ENCODE results near the gene MUC13. TPM values are rescaled to one million over a fixed set of nuclear protein-coding genes. Genes with fewer than 3 reads are reported as not detected.
"Not testable (repeated sequence)": the region's sequence is repeated elsewhere in the genome, so short reads cannot be mapped to it uniquely, and the experiment has no call there.

Gene MUC13
- total RNA-seq, result not detected

- CTCF ChIA-PET, result interaction anchor here (1.5 kb wide), 1 partner anchor 651 kb away, joined by 4 read pairs; no protein-coding TSS in a partner anchor
Observed at GRCh38 chr3:124934577-124934976, at the start of gene MUC13. Gene MUC13, minus strand, starts transcription at chr3:124934751. Its CDS starts 39 bp downstream, at chr3:124934712.

GRCh38 chr3:124982855-124983254, 48.3 kb upstream of the MUC13 start:
- POLR2A ChIA-PET, result no interaction called here
- CTCF ChIA-PET, result no interaction called here

More at GRCh38 chr3:124934577-124934976, at the start of gene MUC13:
- POLR2A ChIA-PET, result interaction anchor here (0.5 kb wide), 1 partner anchor 668 kb away, joined by 4 read pairs; no protein-coding TSS in a partner anchor

GRCh38 chr3:124981472-124981871, 46.9 kb upstream of the MUC13 start:
- ChIA-PET POLR2A (no interaction called here), CTCF (no interaction called here)

- CTCF ChIA-PET, result no interaction called here
Observed at GRCh38 chr3:124978627-124979026, 44.1 kb upstream of the MUC13 start.

GRCh38 chr3:124976383-124976782, 41.8 kb upstream of the MUC13 start:
- ChIA-PET POLR2A (no interaction called here), CTCF (interaction anchor here (0.6 kb wide), 1 partner anchor 9 kb away, joined by 3 read pairs; no protein-coding TSS in a partner anchor)

More at GRCh38 chr3:124978627-124979026, 44.1 kb upstream of the MUC13 start:
- POLR2A ChIA-PET, result no interaction called here

GRCh38 chr3:124974691-124975090, 40.1 kb upstream of the MUC13 start:
- ChIA-PET CTCF (no interaction called here), POLR2A (no interaction called here)

- ChIA-PET CTCF (no interaction called here), POLR2A (no interaction called here)
Observed at GRCh38 chr3:124973290-124973689, 38.7 kb upstream of the MUC13 start.

- CTCF ChIA-PET, result no interaction called here
- POLR2A ChIA-PET, result no interaction called here
Observed at GRCh38 chr3:124972457-124972856, 37.9 kb upstream of the MUC13 start.

- POLR2A ChIA-PET, result no interaction called here
- CTCF ChIA-PET, result no interaction called here
Observed at GRCh38 chr3:124969963-124970722, 35.6 kb upstream of the MUC13 start.

GRCh38 chr3:124969190-124969589, 34.6 kb upstream of the MUC13 start:
- POLR2A ChIA-PET, result no interaction called here
- CTCF ChIA-PET, result no interaction called here

- ChIA-PET POLR2A (no interaction called here), CTCF (no interaction called here)
Observed at GRCh38 chr3:124967964-124968363, 33.4 kb upstream of the MUC13 start.

GRCh38 chr3:124966521-124967445, 32.2 kb upstream of the MUC13 start:
- POLR2A ChIA-PET, result no interaction called here
- CTCF ChIA-PET, result interaction anchor here (0.6 kb wide), 1 partner anchor 9 kb away, joined by 3 read pairs; no protein-coding TSS in a partner anchor

- ChIA-PET CTCF (no interaction called here), POLR2A (no interaction called here)
Observed at GRCh38 chr3:124965413-124965812, 30.9 kb upstream of the MUC13 start.

GRCh38 chr3:124964387-124964786, 29.8 kb upstream of the MUC13 start:
- ChIA-PET CTCF (no interaction called here), POLR2A (no interaction called here)

- CTCF ChIA-PET, result interaction anchor here (1.2 kb wide), 1 partner anchor 10 kb away, joined by 3 read pairs; no protein-coding TSS in a partner anchor
- POLR2A ChIA-PET, result no interaction called here
Observed at GRCh38 chr3:124963755-124964154, 29.2 kb upstream of the MUC13 start.

GRCh38 chr3:124962403-124962940, 27.9 kb upstream of the MUC13 start:
- POLR2A ChIA-PET, result no interaction called here
- CTCF ChIA-PET, result interaction anchor here (1.2 kb wide), 1 partner anchor 61 kb away, joined by 3 read pairs; no protein-coding TSS in a partner anchor

GRCh38 chr3:124960698-124961097, 26.1 kb upstream of the MUC13 start:
- ChIA-PET POLR2A (no interaction called here), CTCF (interaction anchor here (0.6 kb wide), 1 partner anchor 49 kb away, joined by 3 read pairs; no protein-coding TSS in a partner anchor)

GRCh38 chr3:124960105-124960504, 25.6 kb upstream of the MUC13 start:
- ChIA-PET POLR2A (no interaction called here), CTCF (no interaction called here)

GRCh38 chr3:124957951-124958350, 23.4 kb upstream of the MUC13 start:
- CTCF ChIA-PET, POLR2A ChIA-PET: not testable (repeated sequence)

GRCh38 chr3:124952282-124952855, 17.8 kb upstream of the MUC13 start:
- POLR2A ChIA-PET, result no interaction called here
- CTCF ChIA-PET, result no interaction called here

Measured in activated CD8-positive, alpha-beta memory T cell treated with anti-CD3 and anti-CD28 coated beads for 36 hours (primary cell).